H1 (cell line): ENCODE results near the gene PTGES3L. TPM values are rescaled to one million over a fixed set of nuclear protein-coding genes. Genes with fewer than 3 reads are reported as not detected.

Source experiments
- ASH2L ChIP-seq: fragments of 200-600, 300-600 bp; sonication (generic); IDR thresholded peaks from one replicate; pipeline ENCODE4 v1.7.1; 2017; ENCODE audit warnings: low read length
- BACH1 ChIP-seq: IDR thresholded peaks from 2 replicates; pipeline ENCODE4 v1.6.1; 2012; ENCODE audit warnings: low read length, improper control_type of control experiment
- CBX5 ChIP-seq: fragments of 300-800, 300-1000 bp; sonication (generic); IDR thresholded peaks from 2 replicates; pipeline ENCODE4 v1.7.1; 2016; ENCODE audit warnings: antibody characterized with exemption, low read length, low read depth
- CEBPB ChIP-seq: IDR thresholded peaks from 2 replicates; pipeline ENCODE4 v1.6.1; 2012; ENCODE audit warnings: low read depth, low read length
- CHD2 ChIP-seq: IDR thresholded peaks from 2 replicates; pipeline ENCODE4 v1.6.1; 2012; ENCODE audit warnings: low read length, improper control_type of control experiment
- GABPA ChIP-seq: IDR thresholded peaks from 2 replicates; pipeline ENCODE4 v1.6.1; 2011; ENCODE audit warnings: mild to moderate bottlenecking, low read length, moderate library complexity, borderline replicate concordance; ENCODE audit not compliant: insufficient read depth
- HDAC2 ChIP-seq, 2 experiments: fragments of 300-600 bp in 1 of 2; sonication (generic) in 1 of 2; IDR thresholded peaks; 2 replicates each; pipeline ENCODE4 v1.6.1; 2011 to 2012; ENCODE audit warnings: low read depth in 2 of 2, low read length in 2 of 2, mild to moderate bottlenecking in 2 of 2, moderate library complexity in 2 of 2, borderline replicate concordance in 1 of 2, inconsistent platforms in 1 of 2
- NANOG ChIP-seq: IDR thresholded peaks from 2 replicates; pipeline ENCODE4 v1.6.1; 2011; ENCODE audit warnings: low read length, low read depth, mild to moderate bottlenecking, inconsistent platforms; ENCODE audit not compliant: insufficient read depth, poor library complexity, severe bottlenecking
- POLR2A ChIP-seq, 2 experiments: IDR thresholded peaks; 1 replicate in 1 of 2; 2 replicates in 1 of 2; pipeline ENCODE4 v1.6.1; 2011; ENCODE audit warnings: low read depth in 2 of 2, low read length in 2 of 2, mild to moderate bottlenecking in 2 of 2; ENCODE audit errors: control extremely low read depth in 1 of 2
- POLR2AphosphoS5 ChIP-seq: IDR thresholded peaks from 2 replicates; pipeline ENCODE4 v1.6.1; 2011; ENCODE audit warnings: low read depth, low read length
- POU5F1 ChIP-seq: IDR thresholded peaks from 2 replicates; pipeline ENCODE4 v1.6.1; 2011; ENCODE audit warnings: low read depth, mild to moderate bottlenecking, low read length, moderate library complexity
- RXRA ChIP-seq: IDR thresholded peaks from 2 replicates; pipeline ENCODE4 v1.6.1; 2011; ENCODE audit warnings: low read depth, mild to moderate bottlenecking, low read length, moderate library complexity; ENCODE audit not compliant: insufficient read depth
- SP2 ChIP-seq: IDR thresholded peaks from 2 replicates; pipeline ENCODE4 v1.6.1; 2012; ENCODE audit warnings: mild to moderate bottlenecking, low read length, inconsistent platforms
- SRF ChIP-seq: IDR thresholded peaks from 2 replicates; pipeline ENCODE4 v1.6.1; 2011; ENCODE audit warnings: mild to moderate bottlenecking, low read depth, low read length, moderate library complexity
- SUZ12 ChIP-seq: fragments of 200-600 bp; sonication (generic); IDR thresholded peaks from 2 replicates; pipeline ENCODE4 v1.6.1; 2012; ENCODE audit warnings: mild to moderate bottlenecking, inconsistent platforms, low read length, moderate library complexity, mixed read lengths
- TEAD4 ChIP-seq: IDR thresholded peaks from 2 replicates; pipeline ENCODE4 v1.6.1; 2012; ENCODE audit warnings: low read depth, low read length, inconsistent platforms, mixed read lengths
- ZNF274 ChIP-seq: IDR thresholded peaks from 2 replicates; pipeline ENCODE4 v1.7.0; 2012; ENCODE audit warnings: low read length, borderline replicate concordance; ENCODE audit errors: extremely low read depth
- polyA plus RNA-seq, 7 experiments: library from polyadenylated mRNA; depleted of rRNA in 3 of 7; stranded (reverse) in 5 of 7; unstranded in 2 of 7; fragments of >200 nt in 5 of 7; fragments of 200-250 nt in 2 of 7; gene quantifications; 1 replicate in 5 of 7; 2 replicates in 1 of 7; 4 replicates in 1 of 7; pipeline versions ENCODE4 v1.2.1 to v1.2.3, GENCODE V29; 2011 to 2013; ENCODE audit warnings: missing spikeins in 2 of 7, mixed read lengths in 2 of 7
- total RNA-seq: library from RNA; stranded (reverse); fragmentation: NEBNext Ultra II Directional; extraction: Animal tissue kit (Norgen Biotek cat#: 25700); gene quantifications from 2 replicates; pipeline ENCODE4 v1.2.1, GENCODE V29; 2021
- TF ChIP-seq, protein P1 (sequence below): IDR thresholded peaks from 2 replicates; pipeline ENCODE4 v1.6.1; 2011; ENCODE audit warnings: low read depth, mild to moderate bottlenecking, low read length; ENCODE audit not compliant: insufficient read depth
- TF ChIP-seq, protein P2 (sequence below): IDR thresholded peaks from 2 replicates; pipeline ENCODE4 v1.6.1; 2012; ENCODE audit warnings: inconsistent platforms
- TF ChIP-seq, protein P3 (sequence below): IDR thresholded peaks from 2 replicates; pipeline ENCODE4 v1.6.1; 2011; ENCODE audit warnings: low read length, improper control_type of control experiment

PTGES3L gene
- total and polyA plus RNA-seq, 2 of the 8 experiments (the other 6 are each of a cell fraction or from before 2014, with no cell fraction given) = 3.0 to 3.6 TPM

DNA sequence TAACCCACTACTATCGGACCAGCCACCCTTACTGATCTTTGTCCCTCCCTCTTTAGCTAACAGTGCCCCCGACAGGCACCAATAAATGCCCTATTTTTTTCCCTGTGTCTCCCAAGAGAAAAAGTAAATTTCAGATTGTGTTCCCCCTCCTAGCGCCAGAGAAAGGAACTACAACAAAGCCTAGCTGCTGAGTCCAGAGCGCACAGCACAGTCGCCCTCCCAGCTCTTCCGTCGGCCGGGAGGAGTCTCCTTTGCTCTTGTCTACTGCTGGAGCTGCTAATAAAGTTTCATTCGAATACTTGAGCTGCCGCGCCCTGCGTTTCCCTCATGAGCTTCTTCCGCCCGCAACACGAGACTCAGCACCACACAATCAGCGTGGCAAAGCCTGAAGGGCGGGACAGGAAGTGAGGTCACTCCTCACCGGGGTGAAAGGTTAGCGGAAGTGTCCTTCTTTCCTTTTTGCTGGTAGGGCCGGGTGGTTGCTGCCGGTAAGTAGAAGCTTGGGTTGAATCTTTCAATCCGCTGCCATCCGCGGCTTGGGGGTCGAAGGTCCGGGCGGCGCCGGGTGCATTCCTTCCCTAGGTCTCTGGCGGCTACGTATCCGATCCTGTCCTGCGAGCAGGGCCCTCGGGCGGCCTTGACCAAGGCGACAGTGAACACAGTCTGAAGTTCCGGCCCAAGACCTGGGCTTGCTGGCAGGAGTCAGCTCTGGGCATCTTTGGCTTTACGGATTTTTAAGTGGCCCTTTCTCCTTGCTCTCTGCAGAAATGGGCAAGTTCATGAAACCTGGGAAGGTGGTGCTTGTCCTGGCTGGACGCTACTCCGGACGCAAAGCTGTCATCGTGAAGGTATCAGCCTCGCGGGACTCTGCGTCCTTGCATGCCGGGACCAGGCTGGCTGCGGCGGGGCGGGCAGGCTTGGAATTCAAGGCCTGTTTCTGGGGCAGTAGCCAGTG, 18.4 kb upstream of the PTGES3L start, which contains the start of gene RPL27 (continued):
- TF ChIP-seq NANOG (peak; percentile 68), CEBPB (no peak), HDAC2 (IDR thresholded peaks at IDR 0.05; ENCODE audit: borderline replicate concordance in 1 of 2, low read depth in 2 of 2, low read length in 2 of 2) (0 out of 4 replicates have a peak, but pooled peaks have one; percentile 30 to 59), POU5F1 (no peak), BACH1 (peak; percentile 57), RXRA (0 out of 2 replicates have a peak, but pooled peaks have one; percentile 24), POLR2AphosphoS5 (peak; percentile 91), CHD2 (peak; percentile 78), SRF (peak; percentile 33; the same call in 1 of the 2 replicates), GABPA (peak; percentile 90), TEAD4 (peak; percentile 84), CBX5 (no peak), SUZ12 (no peak), POLR2A (IDR thresholded peaks at IDR 0.05; ENCODE audit: control extremely low read depth in 1 of 2, low read depth in 2 of 2, low read length in 2 of 2) (peak; percentile 71 to 98), ZNF274 (no peak), SP2 (peak; percentile 11; the same call in 1 of the 2 replicates), ASH2L (peak; percentile 73)
- TF ChIP-seq, protein P1, sequence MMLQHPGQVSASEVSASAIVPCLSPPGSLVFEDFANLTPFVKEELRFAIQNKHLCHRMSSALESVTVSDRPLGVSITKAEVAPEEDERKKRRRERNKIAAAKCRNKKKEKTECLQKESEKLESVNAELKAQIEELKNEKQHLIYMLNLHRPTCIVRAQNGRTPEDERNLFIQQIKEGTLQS = no peak
- TF ChIP-seq, protein P2, sequence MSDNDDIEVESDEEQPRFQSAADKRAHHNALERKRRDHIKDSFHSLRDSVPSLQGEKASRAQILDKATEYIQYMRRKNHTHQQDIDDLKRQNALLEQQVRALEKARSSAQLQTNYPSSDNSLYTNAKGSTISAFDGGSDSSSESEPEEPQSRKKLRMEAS = peak; percentile 95
- TF ChIP-seq, protein P3, sequence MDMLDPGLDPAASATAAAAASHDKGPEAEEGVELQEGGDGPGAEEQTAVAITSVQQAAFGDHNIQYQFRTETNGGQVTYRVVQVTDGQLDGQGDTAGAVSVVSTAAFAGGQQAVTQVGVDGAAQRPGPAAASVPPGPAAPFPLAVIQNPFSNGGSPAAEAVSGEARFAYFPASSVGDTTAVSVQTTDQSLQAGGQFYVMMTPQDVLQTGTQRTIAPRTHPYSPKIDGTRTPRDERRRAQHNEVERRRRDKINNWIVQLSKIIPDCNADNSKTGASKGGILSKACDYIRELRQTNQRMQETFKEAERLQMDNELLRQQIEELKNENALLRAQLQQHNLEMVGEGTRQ = no peak; the same call in 1 of the 2 replicates
